Skin epidermis (tissue), 12 donors: ENCODE results near the gene ATP11C.

Experiments used
- H3K27ac ChIP-seq, 21 experiments: fragments of 200-600 bp; sonication (generic) in 11 of 21; one replicate each; pipeline ENCODE4 v1.5.0; 2020; ENCODE audit warnings: mild to moderate bottlenecking in 3 of 21, inconsistent platforms in 2 of 21, moderate library complexity in 2 of 21
- H3K4me3 ChIP-seq, 7 experiments: fragments of 200-600 bp; sonication (generic) in 2 of 7; one replicate each; pipeline ENCODE4 v1.5.0; 2020; ENCODE audit warnings: inconsistent platforms in 2 of 7, mild to moderate bottlenecking in 2 of 7, moderate library complexity in 1 of 7

Gene ATP11C

GRCh38 chrX:139825618-139826017 is 107.2 kb downstream of the ATP11C start:
- Histone ChIP-seq H3K4me3 (no peak overlapping the region), H3K27ac (no peak overlapping the region)

GRCh38 chrX:139823806-139824205 is 109.0 kb downstream of the ATP11C start:
- H3K4me3 ChIP-seq, result no peak overlapping the region

GRCh38 chrX:139820358-139820984 is 112.4 kb downstream of the ATP11C start:
- Histone ChIP-seq H3K4me3 (no peak overlapping the region), H3K27ac (no peak overlapping the region)

More at GRCh38 chrX:139823806-139824205, 109.0 kb downstream of the ATP11C start:
- no peak overlapping the region for H3K27ac ChIP-seq

GRCh38 chrX:139816204-139816603 is 116.6 kb downstream of the ATP11C start:
- no peak overlapping the region for H3K4me3 ChIP-seq
- H3K27ac ChIP-seq, result no peak overlapping the region

- Histone ChIP-seq H3K27ac (no peak overlapping the region), H3K4me3 (no peak overlapping the region)
These were observed 117.1 kb downstream of the ATP11C start for GRCh38 chrX:139815771-139816170.

- no peak overlapping the region for H3K27ac ChIP-seq
- H3K4me3 ChIP-seq, result no peak overlapping the region
These were observed 120.8 kb downstream of the ATP11C start for GRCh38 chrX:139811942-139812629.

GRCh38 chrX:139804482-139804881 is 128.4 kb downstream of the ATP11C start:
- no peak overlapping the region for H3K4me3 ChIP-seq
- no peak overlapping the region for H3K27ac ChIP-seq

GRCh38 chrX:139803224-139803623 is 129.6 kb downstream of the ATP11C start:
- H3K27ac ChIP-seq, result no peak overlapping the region
- H3K4me3 ChIP-seq, result no peak overlapping the region

- Histone ChIP-seq H3K27ac (no peak overlapping the region), H3K4me3 (no peak overlapping the region)
These were observed 130.8 kb downstream of the ATP11C start for GRCh38 chrX:139802048-139802447.

GRCh38 chrX:139801397-139801813 is 131.4 kb downstream of the ATP11C start:
- Histone ChIP-seq H3K27ac (no peak overlapping the region), H3K4me3 (no peak overlapping the region)

GRCh38 chrX:139798701-139799100 is 134.2 kb downstream of the ATP11C start:
- no peak overlapping the region for H3K27ac ChIP-seq

GRCh38 chrX:139795196-139795595 is 137.7 kb downstream of the ATP11C start:
- Histone ChIP-seq H3K4me3 (no peak overlapping the region), H3K27ac (no peak overlapping the region)

More at GRCh38 chrX:139798701-139799100, 134.2 kb downstream of the ATP11C start:
- no peak overlapping the region for H3K4me3 ChIP-seq

GRCh38 chrX:139787601-139788000 is 145.3 kb downstream of the ATP11C start:
- Histone ChIP-seq H3K27ac (no peak overlapping the region), H3K4me3 (no peak overlapping the region)

GRCh38 chrX:139784807-139785206 is 148.0 kb downstream of the ATP11C start:
- Histone ChIP-seq H3K4me3 (no peak overlapping the region), H3K27ac (no peak overlapping the region)

- Histone ChIP-seq H3K4me3 (no peak overlapping the region), H3K27ac (no peak overlapping the region)
These were observed 148.9 kb downstream of the ATP11C start for GRCh38 chrX:139783959-139784358.

- H3K4me3 ChIP-seq, result no peak overlapping the region
- no peak overlapping the region for H3K27ac ChIP-seq
These were observed 149.8 kb downstream of the ATP11C start for GRCh38 chrX:139783030-139783429.

- Histone ChIP-seq H3K27ac (no peak overlapping the region), H3K4me3 (no peak overlapping the region)
These were observed 156.3 kb downstream of the ATP11C start for GRCh38 chrX:139776599-139776998.

- Histone ChIP-seq H3K4me3 (no peak overlapping the region), H3K27ac (no peak overlapping the region)
These were observed 162.5 kb downstream of the ATP11C start for GRCh38 chrX:139770366-139770765.

- no peak overlapping the region for H3K27ac ChIP-seq
- no peak overlapping the region for H3K4me3 ChIP-seq
These were observed 166.3 kb downstream of the ATP11C start for GRCh38 chrX:139766545-139766983.

GRCh38 chrX:139762400-139763183 is 170.3 kb downstream of the ATP11C start:
- H3K27ac ChIP-seq, result no peak overlapping the region

GRCh38 chrX:139759637-139760036 is 173.2 kb downstream of the ATP11C start:
- H3K27ac ChIP-seq, result no peak overlapping the region
- no peak overlapping the region for H3K4me3 ChIP-seq

More at GRCh38 chrX:139762400-139763183, 170.3 kb downstream of the ATP11C start:
- no peak overlapping the region for H3K4me3 ChIP-seq
